Fibroblast of pulmonary artery (primary cell): ENCODE measurements around the gene TMEM143.

Experiments
- DNase-seq: peaks from one replicate; pipeline ENCODE4 v3.0.0-alpha.2; 2010; ENCODE audit warnings: low read depth
- H3K4me3 ChIP-seq: replicated peaks from 2 replicates; pipeline ENCODE4 v1.5.1; 2011; ENCODE audit warnings: low read depth, mild to moderate bottlenecking, control low read depth, low read length, moderate library complexity
- CTCF ChIP-seq: IDR thresholded peaks from 2 replicates; pipeline ENCODE4 v1.5.1; 2011; ENCODE audit warnings: mild to moderate bottlenecking, control low read depth, low read length, inconsistent platforms; ENCODE audit errors: missing control alignments

Gene TMEM143

GRCh38 chr19:48390188-48391099 lies 26.7 kb upstream of the TMEM143 start:
- peak; percentile 58 for DNase-seq
- peak; percentile 64 for TF ChIP-seq CTCF
- H3K4me3 ChIP-seq = peak overlapping the region; percentile 97

GRCh38 chr19:48386981-48387380 lies 23.2 kb upstream of the TMEM143 start:
- no peak for TF ChIP-seq CTCF
- H3K4me3 ChIP-seq = no peak overlapping the region
- no peak for DNase-seq

GRCh38 chr19:48385461-48386087 lies 21.8 kb upstream of the TMEM143 start:
- H3K4me3 ChIP-seq = no peak overlapping the region
- no peak for TF ChIP-seq CTCF
- DNase-seq = no peak

- no peak overlapping the region for H3K4me3 ChIP-seq
- DNase-seq = no peak
- no peak for TF ChIP-seq CTCF
Observed at GRCh38 chr19:48382286-48382685, 18.5 kb upstream of the TMEM143 start.

GRCh38 chr19:48381178-48381950 lies 17.6 kb upstream of the TMEM143 start:
- no peak overlapping the region for H3K4me3 ChIP-seq
- no peak for DNase-seq
- TF ChIP-seq CTCF = no peak

GRCh38 chr19:48379058-48379457 lies 15.3 kb upstream of the TMEM143 start:
- no peak for TF ChIP-seq CTCF
- no peak overlapping the region for H3K4me3 ChIP-seq
- no peak for DNase-seq
